ENCODE data around the gene PTPRT. TPM values are rescaled to one million over a fixed set of nuclear protein-coding genes. Genes with fewer than 3 reads are reported as not detected.

PTPRT gene
- total RNA-seq, 1 experiment from 2014 or later = not detected

DNA sequence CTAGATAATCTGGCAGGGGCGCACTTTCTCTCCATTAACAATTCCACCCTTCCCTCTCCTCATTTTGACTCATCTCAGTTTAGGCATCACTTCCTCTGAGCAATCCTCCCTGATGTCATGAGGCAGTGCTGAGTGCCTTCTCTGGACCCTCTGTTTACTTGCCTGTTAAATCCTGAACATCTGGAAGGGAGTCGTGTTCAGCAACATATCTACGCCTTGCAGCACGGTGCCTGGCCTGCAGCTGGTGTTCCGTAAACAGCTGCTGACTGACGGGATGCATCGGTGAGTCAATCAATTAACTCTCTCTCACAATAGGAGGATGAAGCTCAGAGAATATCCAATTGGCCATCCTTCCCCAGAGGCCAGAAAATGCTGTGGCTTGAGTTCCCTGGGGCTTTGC, 613.5 kb downstream of the PTPRT start:
- Histone ChIP-seq H4K20me1 (ENCODE audit: insufficient read depth) (no peaks in the 10 kb centered on the region), H3K4me3 (replicated peaks in 1 of 2; ENCODE audit: low read depth in 1 of 2, low read length in 2 of 2) (no peak overlapping the region), H3K79me2 (ENCODE audit: insufficient read depth, low read length) (no peaks in the 10 kb centered on the region), H3K9me2 (ENCODE audit: insufficient read depth) (no peaks in the 10 kb centered on the region), H3K27ac (ENCODE audit: low read depth, low read length) (no peak overlapping the region), H3K4me2 (ENCODE audit: low read length) (no peak overlapping the region), H3K9me3 (ENCODE audit: control insufficient read depth in 1 of 2, insufficient read depth in 1 of 2, low read depth in 1 of 2, low read length in 2 of 2) (peaks cover 5 to 15% of the 10 kb centered on the region in 2 experiments; a peak in 2 of 4 replicates), H3K36me3 (ENCODE audit: control insufficient read depth in 1 of 2, insufficient read depth in 2 of 2, low read length in 2 of 2) (no peaks in the 10 kb centered on the region), H2AFZ (ENCODE audit: low read depth, low read length, poor library complexity, severe bottlenecking) (no peak overlapping the region), H3K9ac (ENCODE audit: low read length) (no peak overlapping the region), H3K4me1 (ENCODE audit: control insufficient read depth in 1 of 2, insufficient read depth in 2 of 2, low read length in 2 of 2) (no peaks in the 10 kb centered on the region), H3K27me3 (ENCODE audit: insufficient read depth, low read length) (no peaks in the 10 kb centered on the region)
- BruUV-seq (replicated peaks) = no TSS peak
- ATAC-seq (no peak), DNase-seq (ENCODE audit: low read depth, low spot score) (no peak)
- RAD21 ChIA-PET (ENCODE audit: low non-redundant PET in 1 of 2, low total read pairs in 2 of 2, uncharacterized antibody in 2 of 2, unreplicated experiment in 2 of 2) = no interaction called here
- POLR2A ChIA-PET = no interaction called here
- CTCF ChIA-PET = no interaction called here
- TF ChIP-seq, protein P1, sequence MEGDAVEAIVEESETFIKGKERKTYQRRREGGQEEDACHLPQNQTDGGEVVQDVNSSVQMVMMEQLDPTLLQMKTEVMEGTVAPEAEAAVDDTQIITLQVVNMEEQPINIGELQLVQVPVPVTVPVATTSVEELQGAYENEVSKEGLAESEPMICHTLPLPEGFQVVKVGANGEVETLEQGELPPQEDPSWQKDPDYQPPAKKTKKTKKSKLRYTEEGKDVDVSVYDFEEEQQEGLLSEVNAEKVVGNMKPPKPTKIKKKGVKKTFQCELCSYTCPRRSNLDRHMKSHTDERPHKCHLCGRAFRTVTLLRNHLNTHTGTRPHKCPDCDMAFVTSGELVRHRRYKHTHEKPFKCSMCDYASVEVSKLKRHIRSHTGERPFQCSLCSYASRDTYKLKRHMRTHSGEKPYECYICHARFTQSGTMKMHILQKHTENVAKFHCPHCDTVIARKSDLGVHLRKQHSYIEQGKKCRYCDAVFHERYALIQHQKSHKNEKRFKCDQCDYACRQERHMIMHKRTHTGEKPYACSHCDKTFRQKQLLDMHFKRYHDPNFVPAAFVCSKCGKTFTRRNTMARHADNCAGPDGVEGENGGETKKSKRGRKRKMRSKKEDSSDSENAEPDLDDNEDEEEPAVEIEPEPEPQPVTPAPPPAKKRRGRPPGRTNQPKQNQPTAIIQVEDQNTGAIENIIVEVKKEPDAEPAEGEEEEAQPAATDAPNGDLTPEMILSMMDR (IDR thresholded peaks at IDR 0.05 in 2 of 3, conservative IDR thresholded peaks at IDR 0.05 in 1 of 3; ENCODE audit: borderline replicate concordance in 1 of 3, insufficient read depth in 1 of 3, low read depth in 2 of 3, low read length in 2 of 3) = no peak
- TF ChIP-seq ZNF274 (IDR thresholded peaks at IDR 0.05; ENCODE audit: low read depth, low read length) = no peak
- no peak for TF ChIP-seq JUND (IDR thresholded peaks at IDR 0.05)
- TF ChIP-seq CBX3 (IDR thresholded peaks at IDR 0.05; ENCODE audit: low read depth) = no peak
- no peak for TF ChIP-seq TCF7L2 (IDR thresholded peaks at IDR 0.05; ENCODE audit: borderline replicate concordance, extremely low read depth, insufficient read depth, insufficient read length)
- intact Hi-C loops (cut with micrococcal nuclease) = no loop called here

- Histone ChIP-seq H3K36me3 (ENCODE audit: control insufficient read depth in 1 of 2, insufficient read depth in 2 of 2, low read length in 2 of 2) (no peaks in the 10 kb centered on the region), H3K4me1 (ENCODE audit: control insufficient read depth in 1 of 2, insufficient read depth in 2 of 2, low read length in 2 of 2) (no peaks in the 10 kb centered on the region), H3K27ac (ENCODE audit: low read depth, low read length) (no peak overlapping the region), H3K27me3 (ENCODE audit: insufficient read depth, low read length) (no peaks in the 10 kb centered on the region), H3K9me2 (ENCODE audit: insufficient read depth) (no peaks in the 10 kb centered on the region), H4K20me1 (ENCODE audit: insufficient read depth) (no peaks in the 10 kb centered on the region), H3K9ac (ENCODE audit: low read length) (no peak overlapping the region), H3K79me2 (ENCODE audit: insufficient read depth, low read length) (no peaks in the 10 kb centered on the region), H3K9me3 (ENCODE audit: control insufficient read depth in 1 of 2, insufficient read depth in 1 of 2, low read depth in 1 of 2, low read length in 2 of 2) (peaks cover 10 to 14% of the 10 kb centered on the region in 2 experiments; a peak in 2 of 4 replicates), H3K4me2 (ENCODE audit: low read length) (no peak overlapping the region), H3K4me3 (replicated peaks in 1 of 2; ENCODE audit: low read depth in 1 of 2, low read length in 2 of 2) (no peak overlapping the region), H2AFZ (ENCODE audit: low read depth, low read length, poor library complexity, severe bottlenecking) (no peak overlapping the region)
- BruUV-seq (replicated peaks) = no TSS peak
- TF ChIP-seq SIN3A (IDR thresholded peaks at IDR 0.05; ENCODE audit: low read depth) (no peak), ZFX (IDR thresholded peaks at IDR 0.05) (no peak), EZH2 (IDR thresholded peaks at IDR 0.05) (no peak), ZBTB33 (IDR thresholded peaks at IDR 0.05; ENCODE audit: extremely low read depth, insufficient replicate concordance, low read length) (no peak), MAX (IDR thresholded peaks at IDR 0.05) (no peak)
- DNase-seq (ENCODE audit: low read depth, low spot score) = no peak
- POLR2A ChIA-PET = no interaction called here
- RAD21 ChIA-PET (ENCODE audit: low non-redundant PET in 1 of 2, low total read pairs in 2 of 2, uncharacterized antibody in 2 of 2, unreplicated experiment in 2 of 2) = no interaction called here
- CTCF ChIA-PET = no interaction called here
- intact Hi-C loops (cut with micrococcal nuclease) = no loop called here
- ATAC-seq = no peak
Measured at GRCh38 chr20:42572320-42573016, 617.2 kb downstream of the PTPRT start.

All from HCT116 (cell line).